GM20431 (cell line): ENCODE measurements around the gene CARM1.
"Not testable (repeated sequence)": the region's sequence is repeated elsewhere in the genome, so short reads cannot be mapped to it uniquely, and the experiment has no call there.

Experiments used
- in situ Hi-C: fragments of 300-500 bp; cut with MseI, MboI; formaldehyde crosslinking; loops from one replicate; pipeline ENCODE4 v1.15.0; 2020; ENCODE audit warnings: low sequenced_read_pairs; ENCODE audit not compliant: unreplicated experiment

The CARM1 gene

DNA sequence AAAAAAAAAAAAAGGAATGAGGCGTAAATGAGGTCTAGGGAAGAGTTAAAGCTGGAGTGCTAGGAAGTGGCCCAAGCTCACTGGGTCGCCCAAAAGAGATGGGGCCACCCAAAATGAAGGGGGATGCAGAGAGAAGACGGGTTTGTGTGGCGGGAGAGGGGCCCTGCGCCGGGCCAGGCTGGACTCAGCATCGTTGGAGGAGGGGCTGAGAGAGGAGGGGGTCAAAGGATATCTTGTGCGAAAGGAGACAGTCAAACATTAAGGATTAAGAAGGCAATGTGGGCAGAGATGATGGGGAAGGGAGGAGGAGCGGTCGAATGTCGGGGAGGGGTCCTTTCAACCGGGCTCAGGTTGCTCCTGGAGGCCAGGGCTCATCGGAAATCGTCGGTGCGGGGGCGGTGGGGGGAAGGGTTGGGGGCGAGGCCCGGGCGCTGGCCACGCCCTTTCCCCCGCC is 825 bp upstream of the CARM1 start:
- in situ Hi-C loops, result loop anchor here (25.0 kb wide), 1 partner anchor 158 kb away; the partner anchor contains the start of genes DNM2 and QTRT1

DNA sequence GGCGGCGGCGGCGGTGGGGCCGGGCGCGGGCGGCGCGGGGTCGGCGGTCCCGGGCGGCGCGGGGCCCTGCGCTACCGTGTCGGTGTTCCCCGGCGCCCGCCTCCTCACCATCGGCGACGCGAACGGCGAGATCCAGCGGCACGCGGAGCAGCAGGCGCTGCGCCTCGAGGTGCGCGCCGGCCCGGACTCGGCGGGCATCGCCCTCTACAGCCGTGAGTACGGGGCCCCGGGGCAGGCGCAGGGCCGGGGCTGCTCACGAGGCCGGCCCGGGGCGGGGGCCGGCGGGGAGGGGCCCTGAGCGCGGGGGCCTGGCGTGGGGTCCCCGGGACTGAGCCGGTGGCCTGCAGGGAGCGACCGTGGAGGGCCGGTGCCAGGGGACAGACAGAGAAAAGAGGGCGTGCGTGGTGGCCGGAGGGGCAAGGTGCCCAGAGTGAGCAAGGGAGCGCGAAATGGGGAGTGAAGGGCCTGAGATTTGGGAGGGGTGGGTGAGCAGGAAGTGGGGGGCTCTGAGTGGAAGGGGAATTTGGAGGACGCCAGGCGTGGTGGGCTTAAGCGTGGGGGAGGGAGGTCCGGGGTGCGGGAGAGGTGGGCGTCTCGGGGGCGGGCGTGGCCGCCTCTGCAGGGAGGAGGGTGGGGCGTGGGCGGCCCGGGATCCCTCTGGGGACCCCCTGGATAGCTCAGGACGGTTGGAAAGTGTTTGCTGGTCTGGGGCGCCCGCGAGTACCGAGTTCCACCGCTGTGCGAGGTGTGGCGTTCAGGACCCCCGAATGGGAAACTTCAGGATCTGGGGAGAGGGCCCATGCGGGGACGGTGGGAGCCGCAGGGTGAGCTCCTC is 575 bp downstream of the CARM1 start:
- in situ Hi-C loops, result loop anchor here (25.0 kb wide), 1 partner anchor 160 kb away; the partner anchor contains the start of genes DNM2 and QTRT1

DNA sequence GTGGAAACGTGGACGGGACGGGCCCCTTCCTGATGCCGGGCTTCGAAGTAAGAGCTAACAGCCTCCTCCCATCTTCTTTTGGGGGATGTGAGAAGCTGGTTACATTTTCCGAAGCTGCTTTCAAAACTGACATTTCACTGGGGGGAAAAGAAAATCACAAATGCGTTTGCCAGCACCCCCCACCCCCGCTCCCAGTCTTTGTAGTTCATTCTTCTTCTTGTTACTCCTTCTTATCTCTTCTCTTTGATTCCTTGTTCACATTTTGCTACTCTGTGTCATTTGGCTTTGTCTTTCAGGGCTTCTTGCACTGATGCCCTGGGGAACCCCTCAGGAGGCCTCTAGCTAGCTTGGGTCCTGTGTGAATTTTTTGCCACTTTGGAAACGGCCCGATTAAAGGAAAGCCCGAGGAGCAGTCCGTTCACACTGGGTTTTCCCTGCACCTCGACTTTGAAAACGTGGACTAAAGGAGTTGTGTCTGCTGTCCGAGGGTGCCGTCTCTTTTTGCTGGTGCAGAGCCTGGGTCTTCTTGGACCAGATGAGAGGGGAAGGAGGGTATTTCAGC is 1.3 kb downstream of the CARM1 start:
- in situ Hi-C loops, result loop anchor here (25.0 kb wide), 1 partner anchor 160 kb away; the partner anchor contains the start of genes DNM2 and QTRT1

DNA sequence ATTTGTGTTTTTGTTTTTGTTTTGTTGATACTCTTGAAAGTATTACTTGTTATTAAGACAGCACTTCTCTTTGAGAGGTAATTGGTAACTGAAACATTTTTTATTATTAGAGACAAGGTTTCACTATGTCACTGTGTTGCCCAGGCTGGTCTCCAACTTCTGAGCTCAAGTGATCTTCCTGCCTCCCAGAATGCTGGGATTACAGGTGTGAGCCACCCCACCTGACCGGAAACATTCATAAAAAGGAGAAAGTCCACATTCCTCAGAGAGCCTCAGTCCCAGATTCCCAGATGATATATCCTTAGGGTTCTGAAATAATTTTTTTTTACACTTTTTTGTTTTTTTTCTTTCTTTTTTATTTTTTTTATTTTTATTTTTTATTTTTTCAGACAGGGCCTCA is 2.7 kb downstream of the CARM1 start:
- in situ Hi-C loops, result loop anchor here (25.0 kb wide), 1 partner anchor 162 kb away; the partner anchor contains the start of genes DNM2 and QTRT1

DNA sequence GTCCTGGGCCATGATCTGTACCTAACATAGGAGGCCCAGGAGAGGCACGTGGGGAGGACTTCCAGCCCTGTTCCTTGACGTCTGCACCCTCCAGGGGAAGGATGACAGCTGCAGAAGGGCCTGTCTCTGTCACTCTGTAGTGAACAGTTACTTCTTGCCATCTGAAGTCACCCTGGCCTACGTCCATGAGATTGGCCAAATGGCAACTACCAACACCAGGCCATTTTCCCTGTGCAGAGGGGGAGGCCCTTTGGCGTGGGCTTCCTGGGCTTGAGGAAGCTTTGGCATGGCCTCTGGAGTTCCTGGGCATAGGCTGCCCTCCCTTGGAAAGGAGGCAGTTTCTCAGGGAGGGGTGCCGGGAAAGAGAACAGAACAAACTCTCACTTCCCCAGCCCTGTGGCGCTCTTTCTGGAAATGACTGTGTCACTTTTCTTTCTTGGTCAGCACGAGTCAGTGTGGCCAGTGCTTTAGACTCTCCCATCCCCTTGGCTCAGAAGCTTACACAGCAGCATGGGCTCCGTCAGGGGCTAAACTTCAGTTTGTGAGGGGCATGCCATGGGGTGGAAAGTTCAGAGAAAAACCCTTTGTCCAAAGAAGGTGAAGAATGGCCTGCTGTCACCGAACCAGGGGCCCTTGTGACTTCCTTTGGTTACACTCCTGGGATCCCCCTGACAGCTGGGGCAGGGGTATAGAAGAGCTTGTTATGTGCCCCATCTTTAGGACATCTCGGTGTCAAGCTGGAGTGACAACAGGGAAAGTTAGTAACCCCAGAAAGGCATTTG is 5.3 kb downstream of the CARM1 start:
- in situ Hi-C loops, result no loop called here

DNA sequence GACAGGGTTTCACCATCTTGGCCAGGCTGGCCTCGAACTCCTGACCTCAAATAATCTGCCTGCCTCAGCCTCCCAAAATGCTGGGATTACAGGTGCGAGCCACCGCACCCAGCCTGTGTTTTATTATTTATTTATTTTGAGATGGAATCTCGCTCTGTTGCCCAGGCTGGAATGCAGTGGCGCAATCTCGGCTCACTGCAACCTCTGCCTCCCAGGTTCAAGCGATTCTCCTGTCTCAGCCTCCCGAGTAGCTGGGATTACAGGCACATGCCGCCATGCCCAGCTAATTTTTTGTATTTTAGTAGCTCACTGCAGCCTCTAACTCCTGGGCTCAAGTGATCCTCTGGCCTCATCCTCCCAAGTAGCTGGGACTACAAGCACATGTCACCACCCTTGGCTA is 6.3 kb downstream of the CARM1 start:
- in situ Hi-C loops, result not testable (repeated sequence)

DNA sequence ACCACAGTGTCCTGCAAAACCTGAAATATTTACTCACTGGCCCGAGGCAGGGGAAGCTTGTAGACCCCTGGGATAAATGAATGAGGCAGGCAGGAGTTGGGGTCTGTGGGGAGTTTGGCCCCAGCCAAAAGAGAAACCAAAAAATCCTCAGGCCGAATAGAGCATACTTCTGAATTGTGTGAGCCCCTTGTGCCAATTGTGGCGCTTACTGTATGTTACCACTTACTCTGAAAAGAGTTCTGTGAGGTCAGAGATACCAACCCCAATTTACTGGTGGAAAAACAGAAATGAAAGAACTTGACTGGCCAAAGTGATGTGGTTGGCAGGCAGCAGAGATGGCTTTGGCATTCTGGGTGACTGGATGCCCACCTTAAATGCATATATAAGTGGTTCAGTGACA is 6.9 kb downstream of the CARM1 start:
- in situ Hi-C loops, result no loop called here

DNA sequence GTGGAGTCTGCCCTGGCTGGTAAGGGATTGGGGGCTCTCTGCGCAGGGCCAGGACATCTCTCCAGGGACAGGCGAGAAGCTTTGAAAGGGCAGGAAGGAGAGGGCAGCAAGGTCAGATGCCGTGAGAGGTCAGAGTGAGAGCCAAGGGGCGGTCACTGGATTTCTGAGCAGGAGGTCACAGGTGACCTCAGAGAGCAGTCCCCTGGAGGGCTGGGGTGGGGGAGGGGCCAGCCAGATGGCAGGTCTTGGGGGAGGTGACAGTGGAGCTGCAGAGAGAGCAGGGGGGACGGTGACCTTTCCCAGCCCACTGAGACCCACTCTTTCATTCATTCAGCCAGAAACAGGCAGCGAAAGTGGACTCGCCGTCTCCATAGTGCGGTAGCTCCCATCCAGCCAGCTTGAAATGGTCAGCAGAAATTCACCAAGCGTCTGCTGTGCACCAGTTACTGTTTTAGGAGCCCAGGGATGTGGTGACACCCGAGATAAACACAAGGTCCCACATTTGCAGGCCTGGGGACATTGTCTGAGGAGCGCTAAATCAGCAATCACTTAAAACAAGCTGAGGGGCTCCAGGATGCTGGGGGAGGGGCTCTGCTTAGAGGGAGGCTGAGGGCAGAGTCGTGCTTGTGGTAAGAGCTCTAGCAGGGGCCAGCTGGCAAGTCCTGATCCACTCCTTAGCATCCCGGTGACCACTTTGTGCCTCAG is 10.2 kb downstream of the CARM1 start:
- in situ Hi-C loops, result no loop called here

DNA sequence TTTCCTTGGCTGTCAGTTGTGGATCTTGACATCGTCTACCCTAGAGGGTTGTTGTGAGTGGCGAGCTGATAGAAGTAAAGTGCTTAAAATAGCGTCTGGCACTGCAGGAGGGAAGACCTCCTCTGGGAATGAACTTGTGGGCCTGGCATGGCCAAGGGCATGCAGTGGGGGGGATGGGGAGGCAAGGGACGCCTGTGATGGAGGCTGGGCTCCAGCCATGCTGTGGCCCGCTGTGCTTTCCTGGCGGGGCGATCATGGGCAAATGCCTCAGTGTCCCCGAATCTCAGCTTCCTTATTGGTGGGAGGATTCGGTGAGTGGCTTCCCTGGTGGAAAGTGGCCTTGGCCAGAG is 10.7 kb downstream of the CARM1 start:
- in situ Hi-C loops, result no loop called here

DNA sequence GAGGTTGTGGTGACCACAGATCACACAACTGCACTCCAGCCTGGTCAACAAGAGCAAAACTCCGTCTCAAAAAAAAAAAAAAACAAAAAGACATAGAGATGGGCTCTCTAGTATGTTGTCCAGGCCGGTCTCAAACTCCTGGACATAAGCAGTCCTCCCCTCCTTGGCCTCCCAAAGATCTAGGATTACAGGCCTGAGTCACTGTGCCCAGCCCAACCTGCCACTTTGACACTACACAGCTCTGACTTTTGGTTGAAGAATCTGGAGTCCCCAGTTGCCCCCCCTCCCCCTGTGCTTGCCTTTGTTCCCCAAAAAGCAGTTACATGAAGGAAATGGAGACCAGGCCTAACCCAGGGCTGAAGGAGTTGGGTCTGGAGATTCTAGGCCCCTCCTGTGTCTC is 12.9 kb downstream of the CARM1 start:
- in situ Hi-C loops, result no loop called here

DNA sequence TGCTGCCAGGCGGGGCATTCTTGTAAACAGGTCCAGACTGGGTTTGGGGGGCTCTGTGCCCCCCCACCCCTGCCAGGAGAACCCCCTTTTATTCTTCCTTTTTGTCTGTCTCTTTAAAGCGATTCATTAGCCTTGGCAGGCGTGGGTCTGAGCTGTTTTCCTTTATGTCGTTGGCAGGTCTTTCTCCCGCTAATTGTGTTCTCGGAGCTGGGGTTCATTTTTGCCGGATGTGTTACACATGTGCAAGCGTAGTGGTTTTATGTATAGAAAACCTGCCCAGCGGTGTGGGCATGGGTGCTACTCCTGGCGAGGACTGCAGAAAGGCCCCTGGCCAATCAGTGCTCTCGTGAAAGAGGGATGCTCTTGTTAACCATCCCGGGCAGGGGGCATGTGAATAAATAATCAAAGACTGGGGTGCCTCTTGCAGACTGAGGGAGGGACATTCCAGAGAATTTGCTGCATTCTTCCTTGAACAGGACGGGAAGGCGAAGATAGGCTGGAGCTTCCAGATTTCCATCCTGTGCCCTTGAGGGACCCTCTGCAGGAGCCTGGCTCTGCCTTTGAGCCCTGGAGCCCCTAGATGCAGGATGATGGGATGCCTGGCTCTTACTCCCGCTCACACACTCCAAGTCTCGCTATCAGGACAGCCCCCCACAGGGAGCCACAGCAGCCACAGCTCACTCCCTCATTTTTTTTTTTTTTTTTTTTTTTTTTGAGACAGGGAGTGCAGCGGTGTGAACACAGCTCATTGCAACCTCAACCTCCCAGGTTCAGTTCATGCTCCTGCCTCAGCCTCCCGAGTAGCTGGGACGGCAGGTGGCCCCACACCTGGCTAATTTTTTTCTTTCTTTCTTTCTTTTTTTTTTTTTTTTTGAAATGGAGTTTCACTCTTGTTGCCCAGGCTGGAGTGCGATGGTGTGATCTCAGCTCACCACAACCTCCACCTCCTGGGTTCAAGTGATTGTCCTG is 14.1 kb downstream of the CARM1 start:
- in situ Hi-C loops, result no loop called here

DNA sequence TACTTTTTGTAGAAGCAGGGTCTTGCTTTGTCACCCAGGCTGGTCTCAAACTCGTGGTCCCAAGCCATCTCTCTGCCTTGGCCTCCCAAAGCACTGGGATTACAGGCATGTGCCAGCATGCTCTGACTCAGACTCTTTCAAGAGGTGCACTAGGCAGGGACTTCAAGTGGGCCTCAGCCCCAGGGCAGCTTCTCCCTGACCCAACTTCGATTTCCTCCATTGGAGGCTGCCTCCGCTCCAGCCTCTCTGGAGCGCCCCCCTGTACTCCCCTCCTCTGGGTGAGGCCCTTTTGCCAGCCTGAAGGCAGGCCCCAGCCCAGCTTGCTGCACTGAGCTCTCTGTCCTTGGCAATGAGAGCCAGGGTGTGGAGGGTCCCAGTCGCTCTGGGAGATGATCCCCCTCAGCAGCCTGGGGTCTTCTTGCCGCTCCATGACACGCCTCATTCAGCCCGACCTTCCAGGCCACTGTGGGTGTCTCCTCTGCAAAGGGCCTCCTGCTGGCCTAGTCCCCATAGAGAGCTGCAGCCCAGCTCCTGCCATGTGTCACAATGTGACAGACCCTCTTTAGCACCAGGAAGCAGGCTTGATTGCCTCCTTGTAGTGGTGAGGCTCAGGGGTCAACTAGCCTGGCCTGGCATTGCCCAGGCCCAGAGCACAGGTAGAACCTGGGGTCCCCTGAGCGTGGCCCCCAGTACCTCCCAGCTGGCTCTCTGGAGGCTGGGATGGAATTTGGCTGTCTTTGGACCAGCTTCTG is 16.4 kb downstream of the CARM1 start:
- in situ Hi-C loops, result no loop called here

DNA sequence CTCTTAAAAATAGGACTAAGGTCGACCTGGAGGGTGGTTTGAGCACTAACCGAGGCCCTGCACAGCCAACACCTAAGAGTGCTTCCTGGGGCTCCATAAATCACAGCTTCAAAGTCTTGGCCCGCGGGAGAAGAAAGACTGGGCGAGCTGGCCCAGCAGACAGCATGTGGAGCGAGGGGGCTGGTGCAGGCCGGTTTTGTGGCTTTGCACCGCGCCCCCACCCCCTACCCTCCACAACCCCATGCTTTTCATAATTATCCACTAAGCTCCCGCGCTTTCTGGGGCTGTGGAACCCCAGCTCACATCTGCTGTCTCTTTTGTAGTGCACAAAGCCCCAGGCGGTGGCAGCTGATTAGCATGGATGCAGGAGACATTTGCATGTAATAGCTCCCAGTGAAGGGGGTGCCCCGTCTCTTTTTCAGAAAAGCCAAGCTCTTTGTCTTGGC is 17.1 kb downstream of the CARM1 start:
- in situ Hi-C loops, result no loop called here

DNA sequence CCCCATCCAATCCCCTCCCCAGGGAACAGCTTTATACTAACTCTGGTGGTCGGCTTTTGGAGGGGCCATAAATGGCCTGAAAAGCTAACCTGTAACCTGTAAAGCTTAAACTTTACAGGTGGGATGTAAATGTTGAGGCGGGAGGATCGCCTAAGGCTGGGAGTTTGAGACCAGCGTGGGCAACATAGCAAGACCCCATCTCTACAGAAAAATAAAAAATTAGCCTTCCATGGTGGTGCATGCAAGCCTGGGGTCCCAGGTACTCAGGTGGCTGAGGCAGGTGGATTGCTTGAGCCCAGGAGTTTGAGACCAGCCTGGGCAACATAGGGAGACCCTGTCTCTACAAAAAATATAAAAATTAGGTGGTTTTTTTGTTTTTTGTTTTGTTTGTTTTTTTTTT is 18.5 kb downstream of the CARM1 start:
- in situ Hi-C loops, result no loop called here

DNA sequence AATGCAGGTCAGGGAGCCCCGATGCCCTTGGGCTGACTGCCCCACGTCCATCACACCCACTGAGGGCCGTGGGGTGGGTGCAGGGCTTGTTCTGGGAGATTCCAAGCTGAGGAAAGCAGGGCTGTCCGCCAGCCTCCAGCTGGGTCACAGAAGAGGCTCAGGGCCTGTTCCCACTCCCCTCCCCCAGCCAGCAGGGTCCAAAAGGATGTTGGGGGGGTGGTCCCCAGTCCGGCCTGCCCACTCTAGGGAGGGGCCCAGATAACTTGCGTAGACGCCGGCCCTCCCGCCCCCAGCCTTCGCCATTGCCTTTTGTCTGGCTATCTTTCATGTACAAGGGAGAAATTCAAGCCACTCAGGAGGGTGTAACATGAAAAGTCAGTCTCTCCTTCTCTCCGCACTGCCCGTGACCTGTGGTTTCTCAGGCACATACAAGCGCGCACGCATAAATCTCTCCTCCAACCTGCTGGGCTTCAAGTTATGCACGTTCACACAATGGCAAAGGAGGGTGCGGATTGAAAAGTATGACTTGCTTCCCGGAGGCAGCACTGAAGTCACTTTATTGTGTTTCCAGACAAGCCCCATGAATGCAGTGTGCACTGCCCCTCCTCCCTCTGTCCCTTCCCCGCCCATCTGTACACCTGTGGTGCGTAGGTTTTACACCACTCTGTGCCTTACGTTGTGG is 20.2 kb downstream of the CARM1 start:
- in situ Hi-C loops, result no loop called here

DNA sequence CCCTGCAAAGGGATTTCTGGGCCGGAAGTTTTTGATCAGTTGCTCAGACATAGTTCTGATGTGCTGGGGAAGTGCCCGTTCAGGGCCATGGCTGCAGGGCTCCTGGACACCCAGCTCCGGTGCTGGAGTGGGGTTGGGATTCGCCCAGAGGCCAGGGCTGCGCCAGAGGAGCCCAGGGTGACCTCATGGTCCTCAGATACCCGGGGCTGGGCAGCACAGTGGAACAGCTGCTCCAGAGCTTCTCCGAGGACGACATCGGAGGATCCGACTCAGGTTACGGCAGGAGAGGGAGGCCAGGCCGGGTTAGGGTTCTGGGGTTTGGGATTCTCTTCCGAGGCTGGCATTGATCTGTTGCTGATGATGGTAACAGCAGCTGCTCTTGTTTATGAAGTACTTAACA is 20.9 kb downstream of the CARM1 start:
- in situ Hi-C loops, result no loop called here

DNA sequence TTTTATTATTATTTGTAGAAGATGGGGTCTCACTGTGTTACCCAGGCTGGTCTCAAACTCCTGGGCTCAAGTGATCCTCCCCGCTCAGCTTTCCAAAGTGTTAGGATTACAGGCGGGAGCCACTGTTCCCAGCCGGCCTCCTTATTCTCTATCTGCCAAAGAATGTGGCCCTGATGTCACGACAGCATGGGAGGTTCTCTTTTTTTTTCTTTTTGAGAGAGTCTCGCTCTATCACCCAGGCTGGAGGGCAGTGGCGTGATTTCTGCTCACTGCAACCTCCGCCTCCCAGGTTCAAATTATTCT is 23.5 kb downstream of the CARM1 start:
- in situ Hi-C loops, result no loop called here

DNA sequence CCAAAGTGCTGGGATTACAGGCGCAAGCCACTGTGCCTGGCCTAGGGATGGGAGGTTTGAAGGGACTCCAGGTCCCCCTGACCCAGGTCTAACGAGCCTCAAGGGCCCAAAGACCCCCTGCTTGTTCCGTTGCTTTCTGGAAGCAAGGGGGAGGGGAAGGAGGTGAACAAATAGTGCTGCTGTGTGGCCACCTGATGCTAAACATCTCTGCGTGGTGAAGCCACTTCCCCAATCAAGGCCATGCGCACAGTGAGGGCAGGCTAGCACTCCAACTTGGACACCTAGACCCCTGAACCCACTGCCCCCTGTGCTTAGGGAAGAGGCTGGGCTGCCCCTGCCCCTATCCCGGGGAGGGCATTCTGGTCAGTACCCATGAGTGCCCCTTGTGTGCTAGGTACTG is 24.0 kb downstream of the CARM1 start:
- in situ Hi-C loops, result no loop called here
